Tibial nerve (tissue), 4 donors: ENCODE measurements around the gene SOX18. TPM values are rescaled to one million over a fixed set of nuclear protein-coding genes. Genes with fewer than 3 reads are reported as not detected.

ENCODE experiments used
- DNase-seq, 2 donors: peaks; one replicate each; pipeline ENCODE4 v3.0.0-alpha.2; 2019; ENCODE audit warnings: low spot score in 2 of 2
- H3K27ac ChIP-seq, 4 donors: fragments of 200-600 bp; sonication (generic) in 3 of 4; one replicate each; pipeline ENCODE4 v1.5.1; 2017 to 2019; ENCODE audit warnings: mild to moderate bottlenecking in 1 of 4
- H3K27me3 ChIP-seq, 2 donors: fragments of 200-600 bp; sonication (generic) in 1 of 2; one replicate each; pipeline versions ENCODE4 v1.5.1 to v1.6.0; 2017 to 2019
- H3K36me3 ChIP-seq, 3 donors: fragments of 200-600 bp; sonication (generic); one replicate each; pipeline ENCODE4 v1.5.1; 2018 to 2019
- H3K4me1 ChIP-seq, 4 donors: fragments of 200-600 bp; sonication (generic) in 3 of 4; one replicate each; pipeline ENCODE4 v1.5.1; 2017 to 2019
- H3K4me3 ChIP-seq, 4 donors: fragments of 200-600 bp; sonication (generic) in 3 of 4; one replicate each; pipeline ENCODE4 v1.5.1; 2017 to 2019; ENCODE audit warnings: mild to moderate bottlenecking in 1 of 4, moderate library complexity in 1 of 4
- H3K9me3 ChIP-seq, 4 donors: fragments of 200-600 bp; sonication (generic) in 3 of 4; one replicate each; pipeline ENCODE4 v1.5.1; 2017 to 2019
- CTCF ChIP-seq, 5 experiments: fragments of 200-600 bp in 3 of 5; fragments of 450-650 bp in 2 of 5; sonication (generic) in 3 of 5; IDR thresholded peaks; one replicate each; pipeline ENCODE4 v1.5.1; 2016 to 2019; ENCODE audit warnings: antibody characterized with exemption in 5 of 5, mild to moderate bottlenecking in 3 of 5, moderate library complexity in 2 of 5
- EP300 ChIP-seq, 2 donors: sonication (generic); formaldehyde crosslinking; IDR thresholded peaks; one replicate each; pipeline ENCODE4 v1.6.1; 2017; ENCODE audit warnings: antibody characterized with exemption in 2 of 2, mild to moderate bottlenecking in 1 of 2
- POLR2A ChIP-seq, 2 donors: fragments of 450-650 bp; IDR thresholded peaks; one replicate each; pipeline ENCODE4 v1.6.1; 2017; ENCODE audit warnings: antibody characterized with exemption in 2 of 2, mild to moderate bottlenecking in 2 of 2, moderate library complexity in 2 of 2
- WGBS, 2 donors: methylation state at CpG; one replicate each; pipeline ENCODE4 v1.1.5; 2018; 5-methylcytosine and 5-hydroxymethylcytosine counted together
- total RNA-seq, 4 donors: library from RNA; depleted of rRNA; stranded (reverse); fragments of >200 nt; gene quantifications; one replicate each; pipeline ENCODE4 v1.1.0, GENCODE V29; 2016

SOX18 gene
- total RNA-seq, 4 donors from 2014 or later: 4.6 to 44.6 (median 21.4) TPM

- no peak overlapping the region for H3K27ac ChIP-seq
- H3K36me3 ChIP-seq: peaks cover 0 to 38% (median 0%) of the 10 kb centered on the region in 3 donors
- H3K9me3 ChIP-seq: no peaks in the 10 kb centered on the region
- H3K27me3 ChIP-seq: peaks cover 0 to 59% of the 10 kb centered on the region in 2 donors
- TF ChIP-seq EP300 (IDR thresholded peaks at IDR 0.05) (no peak), POLR2A (IDR thresholded peaks at IDR 0.05) (no peak), CTCF (IDR thresholded peaks at IDR 0.05) (no peak)
- 11% methylated on average over 29 to 36 of the region's 36 CpGs for WGBS, 2 donors
- DNase-seq: no peak
- peaks cover 0 to 50% (median 27%) of the 10 kb centered on the region in 4 donors for H3K4me1 ChIP-seq
- H3K4me3 ChIP-seq: peak overlapping the region in 2 of 4 donors; percentile 52 to 54
These were observed 11.8 kb downstream of the SOX18 start for GRCh38 chr20:64037498-64038213.

- 71 to 74% methylated on average over 3 of the region's 3 CpGs for WGBS, 2 donors
- no peak overlapping the region for H3K27ac ChIP-seq
- TF ChIP-seq POLR2A (IDR thresholded peaks at IDR 0.05): no peak
- TF ChIP-seq EP300 (IDR thresholded peaks at IDR 0.05): no peak
- no peak for TF ChIP-seq CTCF (IDR thresholded peaks at IDR 0.05)
- peaks cover 0 to 54% of the 10 kb centered on the region in 2 donors for H3K27me3 ChIP-seq
- peaks cover 0 to 46% (median 23%) of the 10 kb centered on the region in 4 donors for H3K4me1 ChIP-seq
- DNase-seq: no peak
- peaks cover 0 to 43% (median 0%) of the 10 kb centered on the region in 3 donors for H3K36me3 ChIP-seq
- H3K9me3 ChIP-seq: no peaks in the 10 kb centered on the region
- no peak overlapping the region for H3K4me3 ChIP-seq
These were observed 12.3 kb downstream of the SOX18 start for GRCh38 chr20:64037199-64037497.

DNA sequence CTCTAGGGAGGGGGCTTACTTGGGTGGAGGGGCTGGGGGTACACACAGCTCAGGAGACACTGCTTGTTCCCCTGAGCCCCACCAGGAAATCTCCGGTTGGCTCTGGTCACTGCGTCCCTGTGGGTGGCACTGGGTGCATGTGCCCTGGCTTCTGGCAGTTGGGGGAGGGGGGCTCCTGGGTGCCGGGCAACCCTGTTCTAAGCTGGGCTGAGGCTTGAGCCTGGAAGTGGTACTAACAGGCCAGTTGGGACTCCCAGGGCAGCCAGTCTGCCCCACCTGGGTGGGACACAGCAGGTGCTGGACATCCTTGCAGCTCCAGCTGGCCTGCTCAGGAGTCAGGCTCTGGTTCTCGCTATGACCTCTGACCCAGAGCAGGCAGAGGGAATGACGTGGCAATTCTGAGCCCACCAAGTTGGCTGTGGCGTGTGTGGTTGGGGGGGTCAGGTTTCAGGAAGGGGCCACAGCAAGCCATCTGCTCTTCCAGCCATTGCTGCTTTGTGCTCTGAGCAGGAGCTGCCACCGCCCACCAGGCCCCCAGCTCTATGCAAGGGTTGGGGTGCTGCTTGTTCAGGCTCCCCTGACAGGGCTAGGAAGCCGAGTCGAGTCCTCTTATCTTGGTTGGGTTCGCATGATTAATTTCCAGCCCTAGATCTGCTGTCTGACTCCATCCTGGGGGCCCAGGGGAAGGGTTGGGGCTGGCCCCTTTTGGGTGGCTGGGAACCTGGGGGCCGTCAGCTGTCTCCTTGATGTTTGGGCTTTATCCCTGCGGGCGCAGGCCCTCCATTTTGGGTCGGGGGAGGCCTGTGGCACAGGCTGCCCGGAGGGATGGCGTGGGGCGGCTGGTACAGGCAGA is 12.9 kb downstream of the SOX18 start:
- Histone ChIP-seq H3K27me3 (peaks cover 0 to 49% of the 10 kb centered on the region in 2 donors), H3K36me3 (peaks cover 0 to 49% (median 0%) of the 10 kb centered on the region in 3 donors), H3K4me1 (peaks cover 0 to 40% (median 17%) of the 10 kb centered on the region in 4 donors), H3K4me3 (no peak overlapping the region), H3K9me3 (no peaks in the 10 kb centered on the region), H3K27ac (no peak overlapping the region)
- DNase-seq: no peak
- no peak for TF ChIP-seq CTCF (IDR thresholded peaks at IDR 0.05)
- TF ChIP-seq POLR2A (IDR thresholded peaks at IDR 0.05): no peak
- no peak for TF ChIP-seq EP300 (IDR thresholded peaks at IDR 0.05)
- WGBS, 2 donors: 59 to 65% methylated on average over 6 to 17 of the region's 17 CpGs

GRCh38 chr20:64035933-64036345 is 13.5 kb downstream of the SOX18 start, which contains the start of gene C20orf204:
Gene C20orf204 (plus strand): TSS chr20:64036182. CDS start chr20:64036324, 142 bp downstream.
- Histone ChIP-seq H3K4me3 (no peak within 1 kb of the TSS), H3K27ac (no peak within 1 kb of the TSS), H3K9me3 (no peaks in the 10 kb centered on the region), H3K36me3 (peaks cover 0 to 55% (median under 1%) of the 10 kb centered on the region in 3 donors), H3K4me1 (peaks cover 0 to 34% (median 11%) of the 10 kb centered on the region in 4 donors), H3K27me3 (peaks cover 0 to 42% of the 10 kb centered on the region in 2 donors)
- DNase-seq: no peak
- no peak for TF ChIP-seq EP300 (IDR thresholded peaks at IDR 0.05)
- no peak for TF ChIP-seq CTCF (IDR thresholded peaks at IDR 0.05)
- no peak for TF ChIP-seq POLR2A (IDR thresholded peaks at IDR 0.05)
- 73 to 79% methylated on average over 7 to 10 of the region's 10 CpGs for WGBS, 2 donors
